ENCODE measurements around the gene CNKSR1.
"Not testable (repeated sequence)": the region's sequence is repeated elsewhere in the genome, so short reads cannot be mapped to it uniquely, and the experiment has no call there.

- TF ChIP-seq POLR2A, BHLHE40 (IDR thresholded peaks at IDR 0.05; ENCODE audit: low read depth, low read length): not testable (repeated sequence)
These were observed 53.4 kb downstream of the CNKSR1 start for GRCh38 chr1:26230682-26231081.

All from IMR-90 (cell line).